ENCODE data around the gene ATP2A1.

The ATP2A1 gene

DNA sequence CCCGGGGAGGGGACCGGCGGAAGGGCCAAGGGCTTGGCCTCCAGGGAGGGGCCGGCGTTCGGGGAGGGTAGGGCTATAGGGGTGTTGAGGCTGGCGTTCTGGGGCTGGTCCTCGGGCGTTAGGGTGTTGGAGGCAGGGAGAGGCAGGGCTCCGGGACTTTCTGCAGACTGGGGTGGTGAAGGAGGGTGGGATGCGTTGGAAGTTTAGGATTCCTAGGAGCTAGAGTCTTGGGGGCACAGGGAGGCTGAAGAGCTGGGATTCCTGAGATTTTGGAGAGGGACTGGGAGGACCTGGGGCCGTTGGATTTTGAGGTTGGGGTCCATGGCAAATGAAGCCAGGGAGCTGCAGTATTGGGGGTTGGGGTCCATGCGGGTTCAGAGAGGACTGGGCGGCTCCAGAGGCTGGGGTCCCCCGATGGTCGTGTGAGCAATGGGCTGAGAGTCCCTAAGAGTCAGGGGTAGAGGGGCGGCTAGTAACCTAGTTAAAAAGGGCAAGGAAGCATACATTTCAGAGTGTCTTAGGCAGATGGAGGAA, 73.2 kb downstream of the ATP2A1 start:
- TF ChIP-seq MZF1 (tag by site-specific recombination; IDR thresholded peaks at IDR 0.05; ENCODE audit: borderline replicate concordance) (no peak), KLF8 (tag by site-specific recombination; IDR thresholded peaks at IDR 0.05) (0 out of 2 replicates have a peak, but pooled peaks have one; percentile 16), KLF1 (tag by site-specific recombination; IDR thresholded peaks at IDR 0.05) (peak; percentile 41; the same call in 1 of the 2 replicates), SP2 (tag by site-specific recombination; IDR thresholded peaks at IDR 0.05) (peak; percentile 64), ZBTB8A (tag by site-specific recombination; IDR thresholded peaks at IDR 0.05) (peak; percentile 61), ZBTB48 (tag by site-specific recombination; IDR thresholded peaks at IDR 0.05) (peak; percentile 42; the same call in 1 of the 2 replicates), ZNF660 (tag by site-specific recombination; IDR thresholded peaks at IDR 0.05) (0 out of 2 replicates have a peak, but pooled peaks have one; percentile 8), ZNF341 (tag by site-specific recombination; IDR thresholded peaks at IDR 0.05; ENCODE audit: low read depth) (peak; percentile 78; the same call in 1 of the 2 replicates), ZNF335 (tag by site-specific recombination; conservative IDR thresholded peaks at IDR 0.05) (peak; percentile 56), EGR2 (tag by site-specific recombination; IDR thresholded peaks at IDR 0.05; ENCODE audit: low read depth) (no peak), ZBTB20 (tag by site-specific recombination; IDR thresholded peaks at IDR 0.05) (peak; percentile 67; the same call in 1 of the 2 replicates)
- TF ChIP-seq, protein P1, sequence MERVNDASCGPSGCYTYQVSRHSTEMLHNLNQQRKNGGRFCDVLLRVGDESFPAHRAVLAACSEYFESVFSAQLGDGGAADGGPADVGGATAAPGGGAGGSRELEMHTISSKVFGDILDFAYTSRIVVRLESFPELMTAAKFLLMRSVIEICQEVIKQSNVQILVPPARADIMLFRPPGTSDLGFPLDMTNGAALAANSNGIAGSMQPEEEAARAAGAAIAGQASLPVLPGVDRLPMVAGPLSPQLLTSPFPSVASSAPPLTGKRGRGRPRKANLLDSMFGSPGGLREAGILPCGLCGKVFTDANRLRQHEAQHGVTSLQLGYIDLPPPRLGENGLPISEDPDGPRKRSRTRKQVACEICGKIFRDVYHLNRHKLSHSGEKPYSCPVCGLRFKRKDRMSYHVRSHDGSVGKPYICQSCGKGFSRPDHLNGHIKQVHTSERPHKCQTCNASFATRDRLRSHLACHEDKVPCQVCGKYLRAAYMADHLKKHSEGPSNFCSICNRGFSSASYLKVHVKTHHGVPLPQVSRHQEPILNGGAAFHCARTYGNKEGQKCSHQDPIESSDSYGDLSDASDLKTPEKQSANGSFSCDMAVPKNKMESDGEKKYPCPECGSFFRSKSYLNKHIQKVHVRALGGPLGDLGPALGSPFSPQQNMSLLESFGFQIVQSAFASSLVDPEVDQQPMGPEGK (tag by site-specific recombination; IDR thresholded peaks at IDR 0.05), result peak; percentile 81
- TF ChIP-seq, protein P2, sequence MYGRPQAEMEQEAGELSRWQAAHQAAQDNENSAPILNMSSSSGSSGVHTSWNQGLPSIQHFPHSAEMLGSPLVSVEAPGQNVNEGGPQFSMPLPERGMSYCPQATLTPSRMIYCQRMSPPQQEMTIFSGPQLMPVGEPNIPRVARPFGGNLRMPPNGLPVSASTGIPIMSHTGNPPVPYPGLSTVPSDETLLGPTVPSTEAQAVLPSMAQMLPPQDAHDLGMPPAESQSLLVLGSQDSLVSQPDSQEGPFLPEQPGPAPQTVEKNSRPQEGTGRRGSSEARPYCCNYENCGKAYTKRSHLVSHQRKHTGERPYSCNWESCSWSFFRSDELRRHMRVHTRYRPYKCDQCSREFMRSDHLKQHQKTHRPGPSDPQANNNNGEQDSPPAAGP (tag by site-specific recombination; IDR thresholded peaks at IDR 0.05), result 0 out of 2 replicates have a peak, but pooled peaks have one; percentile 53
- TF ChIP-seq, protein P3, sequence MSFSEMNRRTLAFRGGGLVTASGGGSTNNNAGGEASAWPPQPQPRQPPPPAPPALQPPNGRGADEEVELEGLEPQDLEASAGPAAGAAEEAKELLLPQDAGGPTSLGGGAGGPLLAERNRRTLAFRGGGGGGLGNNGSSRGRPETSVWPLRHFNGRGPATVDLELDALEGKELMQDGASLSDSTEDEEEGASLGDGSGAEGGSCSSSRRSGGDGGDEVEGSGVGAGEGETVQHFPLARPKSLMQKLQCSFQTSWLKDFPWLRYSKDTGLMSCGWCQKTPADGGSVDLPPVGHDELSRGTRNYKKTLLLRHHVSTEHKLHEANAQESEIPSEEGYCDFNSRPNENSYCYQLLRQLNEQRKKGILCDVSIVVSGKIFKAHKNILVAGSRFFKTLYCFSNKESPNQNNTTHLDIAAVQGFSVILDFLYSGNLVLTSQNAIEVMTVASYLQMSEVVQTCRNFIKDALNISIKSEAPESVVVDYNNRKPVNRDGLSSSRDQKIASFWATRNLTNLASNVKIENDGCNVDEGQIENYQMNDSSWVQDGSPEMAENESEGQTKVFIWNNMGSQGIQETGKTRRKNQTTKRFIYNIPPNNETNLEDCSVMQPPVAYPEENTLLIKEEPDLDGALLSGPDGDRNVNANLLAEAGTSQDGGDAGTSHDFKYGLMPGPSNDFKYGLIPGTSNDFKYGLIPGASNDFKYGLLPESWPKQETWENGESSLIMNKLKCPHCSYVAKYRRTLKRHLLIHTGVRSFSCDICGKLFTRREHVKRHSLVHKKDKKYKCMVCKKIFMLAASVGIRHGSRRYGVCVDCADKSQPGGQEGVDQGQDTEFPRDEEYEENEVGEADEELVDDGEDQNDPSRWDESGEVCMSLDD (tag by site-specific recombination; IDR thresholded peaks at IDR 0.05), result no peak
- TF ChIP-seq, protein P4, sequence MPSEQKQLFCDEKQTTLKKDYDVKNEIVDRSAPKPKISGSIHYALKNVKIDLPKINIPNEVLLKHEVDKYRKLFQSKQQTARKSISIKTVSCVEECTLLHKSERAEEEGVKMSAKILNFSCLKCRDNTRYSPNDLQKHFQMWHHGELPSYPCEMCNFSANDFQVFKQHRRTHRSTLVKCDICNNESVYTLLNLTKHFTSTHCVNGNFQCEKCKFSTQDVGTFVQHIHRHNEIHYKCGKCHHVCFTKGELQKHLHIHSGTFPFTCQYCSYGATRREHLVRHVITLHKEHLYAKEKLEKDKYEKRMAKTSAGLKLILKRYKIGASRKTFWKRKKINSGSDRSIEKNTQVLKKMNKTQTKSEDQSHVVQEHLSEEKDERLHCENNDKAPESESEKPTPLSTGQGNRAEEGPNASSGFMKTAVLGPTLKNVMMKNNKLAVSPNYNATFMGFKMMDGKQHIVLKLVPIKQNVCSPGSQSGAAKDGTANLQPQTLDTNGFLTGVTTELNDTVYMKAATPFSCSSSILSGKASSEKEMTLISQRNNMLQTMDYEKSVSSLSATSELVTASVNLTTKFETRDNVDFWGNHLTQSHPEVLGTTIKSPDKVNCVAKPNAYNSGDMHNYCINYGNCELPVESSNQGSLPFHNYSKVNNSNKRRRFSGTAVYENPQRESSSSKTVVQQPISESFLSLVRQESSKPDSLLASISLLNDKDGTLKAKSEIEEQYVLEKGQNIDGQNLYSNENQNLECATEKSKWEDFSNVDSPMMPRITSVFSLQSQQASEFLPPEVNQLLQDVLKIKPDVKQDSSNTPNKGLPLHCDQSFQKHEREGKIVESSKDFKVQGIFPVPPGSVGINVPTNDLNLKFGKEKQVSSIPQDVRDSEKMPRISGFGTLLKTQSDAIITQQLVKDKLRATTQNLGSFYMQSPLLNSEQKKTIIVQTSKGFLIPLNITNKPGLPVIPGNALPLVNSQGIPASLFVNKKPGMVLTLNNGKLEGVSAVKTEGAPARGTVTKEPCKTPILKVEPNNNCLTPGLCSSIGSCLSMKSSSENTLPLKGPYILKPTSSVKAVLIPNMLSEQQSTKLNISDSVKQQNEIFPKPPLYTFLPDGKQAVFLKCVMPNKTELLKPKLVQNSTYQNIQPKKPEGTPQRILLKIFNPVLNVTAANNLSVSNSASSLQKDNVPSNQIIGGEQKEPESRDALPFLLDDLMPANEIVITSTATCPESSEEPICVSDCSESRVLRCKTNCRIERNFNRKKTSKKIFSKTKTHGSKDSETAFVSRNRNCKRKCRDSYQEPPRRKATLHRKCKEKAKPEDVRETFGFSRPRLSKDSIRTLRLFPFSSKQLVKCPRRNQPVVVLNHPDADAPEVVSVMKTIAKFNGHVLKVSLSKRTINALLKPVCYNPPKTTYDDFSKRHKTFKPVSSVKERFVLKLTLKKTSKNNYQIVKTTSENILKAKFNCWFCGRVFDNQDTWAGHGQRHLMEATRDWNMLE (tag by site-specific recombination; conservative IDR thresholded peaks at IDR 0.05; ENCODE audit: low read depth), result no peak
- no peaks in the 10 kb centered on the region for H3K9me3 ChIP-seq (ENCODE audit: control insufficient read depth, insufficient read depth, low read depth, low read length)
- POLR2A ChIA-PET, result interaction anchor here (2.2 kb wide), 1 partner anchor 72 kb away, joined by 8 read pairs; the partner anchor contains the start of gene ATP2A1
- peak overlapping the region; percentile 90 for H3K4me3 ChIP-seq (ENCODE audit: low read depth, low read length)
- CTCF ChIA-PET, result interaction anchor here (0.6 to 0.7 kb wide), 2 partner anchors 26 to 360 kb away, joined by 3 read pairs; no protein-coding TSS in a partner anchor
- peaks cover 35 to 45% of the 10 kb centered on the region in 2 experiments for H3K36me3 ChIP-seq (ENCODE audit: control insufficient read depth in 2 of 2, insufficient read depth in 1 of 2, low read length in 2 of 2)
- H3K27ac ChIP-seq (ENCODE audit: extremely low read depth, low read depth, low read length), result peak overlapping the region; percentile 83; the same call in 1 of the 2 replicates
- H3K4me1 ChIP-seq (ENCODE audit: control insufficient read depth, insufficient read depth, low read length), result no peaks in the 10 kb centered on the region
